Fibroblast of lung (primary cell): Measurements from ENCODE around the gene TEX29.

Source experiments
- EZH2 ChIP-seq: IDR thresholded peaks from 2 replicates; pipeline ENCODE4 v1.5.1; 2012; ENCODE audit warnings: low read length, control low read depth, mild to moderate bottlenecking; ENCODE audit errors: missing control alignments
- TF ChIP-seq, protein P1 (sequence below), 2 donors: IDR thresholded peaks in 1 of 2; conservative IDR thresholded peaks in 1 of 2; 1 replicate in 1 of 2; 2 replicates in 1 of 2; pipeline ENCODE4 v1.5.1; 2011 to 2012; ENCODE audit warnings: low read length in 2 of 2, control low read depth in 1 of 2, inconsistent platforms in 1 of 2, low read depth in 1 of 2, mild to moderate bottlenecking in 1 of 2

DNA sequence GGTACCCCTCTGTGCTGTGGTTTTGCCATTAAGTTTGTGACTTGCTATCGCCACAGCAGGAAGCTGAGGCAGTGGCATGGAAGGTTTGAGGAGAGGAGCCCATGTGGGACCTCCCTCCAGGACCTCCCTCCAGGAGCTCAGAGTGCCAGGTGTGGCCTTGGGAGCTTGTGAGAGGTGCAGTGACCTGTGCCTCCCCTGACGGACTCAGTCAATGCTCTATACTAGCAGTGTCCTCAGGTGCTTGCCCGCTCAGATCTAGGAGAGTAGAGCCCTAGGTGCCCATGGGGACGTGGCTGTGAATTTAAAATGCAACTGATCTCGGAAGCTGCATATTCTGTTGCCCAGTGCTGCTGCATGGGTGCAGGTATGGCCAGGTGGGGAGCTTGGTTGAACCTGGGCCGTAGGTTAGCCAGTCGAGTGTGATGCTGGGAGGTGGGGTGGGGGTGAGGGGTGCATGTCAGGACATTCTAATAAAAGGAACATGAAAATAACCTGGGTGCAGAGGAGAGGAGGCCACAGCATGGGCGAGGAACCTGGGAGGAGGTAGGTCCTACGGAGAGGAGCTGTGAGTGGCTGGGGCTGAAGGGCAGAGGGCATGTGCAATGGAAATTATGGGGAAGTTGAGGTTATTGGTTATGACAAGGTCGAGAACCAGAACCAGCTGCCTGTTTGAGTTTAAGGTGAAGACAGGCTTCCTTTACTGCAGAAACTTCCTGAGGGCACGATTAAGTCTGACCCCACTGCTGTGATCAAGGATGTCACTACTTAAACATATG lies 41.6 kb downstream of the TEX29 start:
- TF ChIP-seq, protein P1, sequence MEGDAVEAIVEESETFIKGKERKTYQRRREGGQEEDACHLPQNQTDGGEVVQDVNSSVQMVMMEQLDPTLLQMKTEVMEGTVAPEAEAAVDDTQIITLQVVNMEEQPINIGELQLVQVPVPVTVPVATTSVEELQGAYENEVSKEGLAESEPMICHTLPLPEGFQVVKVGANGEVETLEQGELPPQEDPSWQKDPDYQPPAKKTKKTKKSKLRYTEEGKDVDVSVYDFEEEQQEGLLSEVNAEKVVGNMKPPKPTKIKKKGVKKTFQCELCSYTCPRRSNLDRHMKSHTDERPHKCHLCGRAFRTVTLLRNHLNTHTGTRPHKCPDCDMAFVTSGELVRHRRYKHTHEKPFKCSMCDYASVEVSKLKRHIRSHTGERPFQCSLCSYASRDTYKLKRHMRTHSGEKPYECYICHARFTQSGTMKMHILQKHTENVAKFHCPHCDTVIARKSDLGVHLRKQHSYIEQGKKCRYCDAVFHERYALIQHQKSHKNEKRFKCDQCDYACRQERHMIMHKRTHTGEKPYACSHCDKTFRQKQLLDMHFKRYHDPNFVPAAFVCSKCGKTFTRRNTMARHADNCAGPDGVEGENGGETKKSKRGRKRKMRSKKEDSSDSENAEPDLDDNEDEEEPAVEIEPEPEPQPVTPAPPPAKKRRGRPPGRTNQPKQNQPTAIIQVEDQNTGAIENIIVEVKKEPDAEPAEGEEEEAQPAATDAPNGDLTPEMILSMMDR (conservative IDR thresholded peaks at IDR 0.05 in 1 of 2, IDR thresholded peaks at IDR 0.05 in 1 of 2; ENCODE audit: low read depth in 1 of 2, low read length in 2 of 2), result no peak
- TF ChIP-seq EZH2, result no peak
